Loucy (cell line): ENCODE results near the gene KITLG.
"Not testable (repeated sequence)": the region's sequence is repeated elsewhere in the genome, so short reads cannot be mapped to it uniquely, and the experiment has no call there.

Experiments used
- H2AFZ ChIP-seq: fragments of 200-600 bp; sonication (generic); 2 replicates; pipeline ENCODE4 v1.6.0; 2016; ENCODE audit warnings: antibody characterized with exemption, mild to moderate bottlenecking, low read length, moderate library complexity
- H3F3A ChIP-seq: fragments of 200-600 bp; 2 replicates; pipeline ENCODE4 v1.6.0; 2016; ENCODE audit warnings: antibody characterized with exemption, low read depth, mild to moderate bottlenecking
- H3K27me3 ChIP-seq: fragments of 200-600 bp; sonication (generic); 2 replicates; pipeline ENCODE4 v1.6.1; 2014; ENCODE audit warnings: low read length, mild to moderate bottlenecking; ENCODE audit not compliant: insufficient read depth, poor library complexity, severe bottlenecking
- H3K36me3 ChIP-seq: fragments of 200-600 bp; sonication (generic); 2 replicates; pipeline ENCODE4 v1.6.1; 2016; ENCODE audit warnings: low read length; ENCODE audit not compliant: insufficient read depth
- H3K4me1 ChIP-seq: fragments of 200-600 bp; sonication (generic); 2 replicates; pipeline ENCODE4 v1.5.1; 2014; ENCODE audit warnings: low read length, mild to moderate bottlenecking; ENCODE audit not compliant: insufficient read depth, poor library complexity, severe bottlenecking
- H3K4me2 ChIP-seq: fragments of 200-600 bp; sonication (generic); 2 replicates; pipeline ENCODE4 v1.6.0; 2014; ENCODE audit warnings: antibody characterized with exemption, low read length, low read depth, mild to moderate bottlenecking; ENCODE audit not compliant: poor library complexity, severe bottlenecking
- H3K4me3 ChIP-seq: fragments of 200-600 bp; sonication (generic); 2 replicates; pipeline ENCODE4 v1.5.1; 2014; ENCODE audit warnings: low read length, mild to moderate bottlenecking, mixed read lengths; ENCODE audit not compliant: poor library complexity, severe bottlenecking
- H3K79me2 ChIP-seq: fragments of 200-600 bp; sonication (generic); 2 replicates; pipeline ENCODE4 v1.6.1; 2014; ENCODE audit warnings: low read length; ENCODE audit not compliant: insufficient read depth
- H3K9ac ChIP-seq: fragments of 200-600 bp; sonication (generic); 2 replicates; pipeline ENCODE4 v1.6.0; 2014; ENCODE audit warnings: mild to moderate bottlenecking, low read depth, low read length, moderate library complexity; ENCODE audit not compliant: poor library complexity, severe bottlenecking
- H3K9me2 ChIP-seq: fragments of 200-600 bp; sonication (generic); replicated peaks from 2 replicates; pipeline ENCODE4 v1.6.1; 2016; ENCODE audit warnings: low read depth, low read length, mixed read lengths
- H3K9me3 ChIP-seq: fragments of 200-600 bp; sonication (generic); 2 replicates; pipeline ENCODE4 v1.6.1; 2014; ENCODE audit warnings: mild to moderate bottlenecking, antibody characterized with exemption, low read length, low read depth; ENCODE audit not compliant: insufficient read depth
- H4K20me1 ChIP-seq: fragments of 200-600 bp; sonication (generic); 2 replicates; pipeline ENCODE4 v1.6.0; 2014; ENCODE audit warnings: antibody characterized with exemption, low read length, mild to moderate bottlenecking; ENCODE audit not compliant: insufficient read depth, poor library complexity, severe bottlenecking
- CTCF ChIP-seq: fragments of 200-600 bp; sonication (generic); conservative IDR thresholded peaks from 2 replicates; pipeline ENCODE4 v1.5.1; 2014; ENCODE audit warnings: mild to moderate bottlenecking, antibody characterized with exemption, low read length
- EZH2phosphoT487 ChIP-seq: fragments of 200-600 bp; IDR thresholded peaks from 2 replicates; pipeline ENCODE4 v1.6.1; 2018; ENCODE audit warnings: antibody characterized with exemption, mild to moderate bottlenecking, moderate library complexity, borderline replicate concordance

The KITLG gene, protein sequence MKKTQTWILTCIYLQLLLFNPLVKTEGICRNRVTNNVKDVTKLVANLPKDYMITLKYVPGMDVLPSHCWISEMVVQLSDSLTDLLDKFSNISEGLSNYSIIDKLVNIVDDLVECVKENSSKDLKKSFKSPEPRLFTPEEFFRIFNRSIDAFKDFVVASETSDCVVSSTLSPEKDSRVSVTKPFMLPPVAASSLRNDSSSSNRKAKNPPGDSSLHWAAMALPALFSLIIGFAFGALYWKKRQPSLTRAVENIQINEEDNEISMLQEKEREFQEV

GRCh38 chr12:88580051-88580871 is at the start of gene KITLG:
TSS of gene KITLG (minus strand) at chr12:88580471. CDS start at chr12:88580278, 193 bp downstream.
- H2AFZ ChIP-seq: no peak within 1 kb of the TSS

DNA sequence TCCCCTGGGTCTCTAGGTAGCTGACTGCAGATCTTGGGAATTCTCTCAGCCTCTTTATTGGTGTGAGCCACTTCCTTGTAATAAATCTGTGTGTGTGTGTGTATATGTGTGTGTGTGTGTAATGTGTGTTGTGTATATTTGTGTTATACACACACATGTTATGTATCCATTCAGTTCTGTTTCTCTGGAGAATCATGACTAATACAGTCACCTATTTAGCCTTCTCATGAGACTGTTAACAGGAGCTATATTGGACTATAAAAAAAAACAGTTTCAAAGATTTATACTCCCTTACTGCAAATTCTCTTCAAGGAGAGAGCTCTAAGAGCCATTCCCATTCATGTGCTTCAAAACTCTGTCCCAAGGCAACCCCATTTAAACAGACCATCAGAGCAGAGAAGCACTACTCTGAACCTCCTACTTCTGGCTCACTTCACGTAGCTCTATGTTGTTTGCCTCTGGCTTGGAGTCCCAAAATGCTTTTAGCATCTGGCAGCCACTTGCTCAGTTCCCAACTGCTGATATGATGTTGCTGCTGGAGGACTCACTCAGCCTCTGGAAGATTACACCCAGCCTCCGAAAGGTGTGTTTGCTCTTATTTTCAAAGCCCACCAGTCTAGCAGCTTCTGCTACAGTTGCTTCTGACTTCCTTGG is 48.7 kb upstream of the KITLG start:
- no peak overlapping the region for H2AFZ ChIP-seq
- H3K4me1 ChIP-seq: no peaks in the 10 kb centered on the region
- H3F3A ChIP-seq: no peaks in the 10 kb centered on the region
- TF ChIP-seq EZH2phosphoT487: no peak
- TF ChIP-seq CTCF: no peak
- H3K36me3 ChIP-seq: no peaks in the 10 kb centered on the region
- no peaks in the 10 kb centered on the region for H3K9me2 ChIP-seq
- no peaks in the 10 kb centered on the region for H3K9me3 ChIP-seq
- no peak overlapping the region for H3K4me2 ChIP-seq
- no peak overlapping the region for H3K4me3 ChIP-seq
- H3K79me2 ChIP-seq: no peaks in the 10 kb centered on the region
- no peak overlapping the region for H3K9ac ChIP-seq
- H4K20me1 ChIP-seq: no peaks in the 10 kb centered on the region
- H3K27me3 ChIP-seq: no peaks in the 10 kb centered on the region

More at GRCh38 chr12:88580051-88580871, at the start of gene KITLG:
- H3K4me1 ChIP-seq: no peaks in the 10 kb centered on the region
- no peaks in the 10 kb centered on the region for H3K9me2 ChIP-seq
- H3K9me3 ChIP-seq: no peaks in the 10 kb centered on the region
- H3K4me2 ChIP-seq: no peak within 1 kb of the TSS
- no peaks in the 10 kb centered on the region for H3K36me3 ChIP-seq
- no peaks in the 10 kb centered on the region for H3F3A ChIP-seq
- no peaks in the 10 kb centered on the region for H3K27me3 ChIP-seq
- H3K4me3 ChIP-seq: no peak within 1 kb of the TSS
- no peak within 1 kb of the TSS for H3K9ac ChIP-seq
- TF ChIP-seq CTCF: no peak
- TF ChIP-seq EZH2phosphoT487: no peak
- no peaks in the 10 kb centered on the region for H4K20me1 ChIP-seq
- no peaks in the 10 kb centered on the region for H3K79me2 ChIP-seq

DNA sequence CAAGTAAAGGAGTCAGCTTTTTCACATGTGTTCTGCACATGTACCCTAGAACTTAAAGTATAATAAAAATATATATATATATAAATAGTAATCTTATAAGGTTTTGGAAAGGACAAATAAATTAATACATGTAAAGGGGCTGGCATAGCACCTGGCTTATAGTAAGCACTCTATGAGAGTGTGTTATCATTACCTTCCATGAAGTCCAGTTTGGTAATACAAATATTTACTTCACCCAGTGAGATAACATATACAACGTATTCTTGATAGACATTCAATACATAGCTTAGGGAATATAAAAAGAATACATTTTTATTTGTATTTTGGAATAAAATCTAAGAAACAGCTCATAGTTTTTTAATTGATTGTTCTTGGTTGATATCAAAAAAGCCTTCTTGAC is 47.8 kb upstream of the KITLG start:
- not testable (repeated sequence) for H3K9ac ChIP-seq, H3K27me3 ChIP-seq, H3K36me3 ChIP-seq, H3F3A ChIP-seq, H3K9me3 ChIP-seq, H2AFZ ChIP-seq, H3K79me2 ChIP-seq, H3K4me1 ChIP-seq, H3K9me2 ChIP-seq, H3K4me2 ChIP-seq, H4K20me1 ChIP-seq, H3K4me3 ChIP-seq
